Peyer's patch (tissue), 4 donors: Measurements from ENCODE around the gene DCST1.

Experiments used
- CTCF ChIP-seq, 6 experiments: fragments of 450-650 bp in 4 of 6; fragments of 200-600 bp in 2 of 6; sonication (generic) in 1 of 6; IDR thresholded peaks; one replicate each; pipeline ENCODE4 v1.5.1; 2017 to 2019; ENCODE audit warnings: antibody characterized with exemption in 6 of 6, mild to moderate bottlenecking in 3 of 6, moderate library complexity in 1 of 6
- POLR2A ChIP-seq, 2 donors: fragments of 450-650 bp; IDR thresholded peaks; one replicate each; pipeline ENCODE4 v1.5.1; 2017; ENCODE audit warnings: antibody characterized with exemption in 2 of 2, mild to moderate bottlenecking in 2 of 2, moderate library complexity in 2 of 2

- TF ChIP-seq POLR2A (IDR thresholded peaks at IDR 0.05) (no peak), CTCF (IDR thresholded peaks at IDR 0.05) (no peak)
Measured at GRCh38 chr1:154992721-154993571, 40.7 kb upstream of the DCST1 start.
